ENCODE results near the gene GBX1.

DNA sequence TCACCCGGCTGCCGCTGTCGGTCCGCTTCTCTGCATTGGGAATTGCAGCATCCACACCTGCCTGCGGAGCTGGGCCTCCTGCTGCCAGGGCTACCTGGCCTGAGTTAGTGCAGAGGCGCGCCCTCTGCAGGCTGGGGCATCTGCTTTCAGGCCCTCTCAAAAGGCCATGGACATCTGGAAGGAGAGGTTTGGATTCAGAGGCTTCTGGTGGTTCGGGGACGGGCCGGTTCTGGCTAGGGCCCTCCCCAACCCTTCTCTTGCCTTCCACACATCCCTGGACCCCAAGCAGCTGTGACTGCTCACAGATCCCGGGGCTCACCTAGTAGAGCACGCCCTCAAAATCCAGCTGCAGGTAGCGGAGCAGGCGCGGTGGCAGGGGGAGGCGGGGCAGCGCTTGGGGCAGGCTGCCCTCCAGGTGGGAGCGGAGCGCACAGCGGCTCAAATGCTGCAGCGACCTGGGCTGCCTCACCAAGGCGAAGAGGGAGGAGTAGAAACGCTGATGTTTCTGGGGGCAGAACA lies 8.4 kb upstream of the GBX1 start:
- TF ChIP-seq EZH2 (IDR thresholded peaks at IDR 0.05; ENCODE audit: low read length, missing control alignments) = no peak
- TF ChIP-seq, protein P1, sequence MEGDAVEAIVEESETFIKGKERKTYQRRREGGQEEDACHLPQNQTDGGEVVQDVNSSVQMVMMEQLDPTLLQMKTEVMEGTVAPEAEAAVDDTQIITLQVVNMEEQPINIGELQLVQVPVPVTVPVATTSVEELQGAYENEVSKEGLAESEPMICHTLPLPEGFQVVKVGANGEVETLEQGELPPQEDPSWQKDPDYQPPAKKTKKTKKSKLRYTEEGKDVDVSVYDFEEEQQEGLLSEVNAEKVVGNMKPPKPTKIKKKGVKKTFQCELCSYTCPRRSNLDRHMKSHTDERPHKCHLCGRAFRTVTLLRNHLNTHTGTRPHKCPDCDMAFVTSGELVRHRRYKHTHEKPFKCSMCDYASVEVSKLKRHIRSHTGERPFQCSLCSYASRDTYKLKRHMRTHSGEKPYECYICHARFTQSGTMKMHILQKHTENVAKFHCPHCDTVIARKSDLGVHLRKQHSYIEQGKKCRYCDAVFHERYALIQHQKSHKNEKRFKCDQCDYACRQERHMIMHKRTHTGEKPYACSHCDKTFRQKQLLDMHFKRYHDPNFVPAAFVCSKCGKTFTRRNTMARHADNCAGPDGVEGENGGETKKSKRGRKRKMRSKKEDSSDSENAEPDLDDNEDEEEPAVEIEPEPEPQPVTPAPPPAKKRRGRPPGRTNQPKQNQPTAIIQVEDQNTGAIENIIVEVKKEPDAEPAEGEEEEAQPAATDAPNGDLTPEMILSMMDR (conservative IDR thresholded peaks at IDR 0.05 in 1 of 2, IDR thresholded peaks at IDR 0.05 in 1 of 2; ENCODE audit: low read depth in 1 of 2, low read length in 2 of 2) = no peak

Measured in fibroblast of lung (primary cell).